AG10803 (cell line): ENCODE measurements around the gene CD99L2.

Experiments used
- DNase-seq: peaks from one replicate; pipeline ENCODE4 v3.0.0; 2010; ENCODE audit warnings: low read depth
- H3K4me3 ChIP-seq: 2 replicates; pipeline ENCODE4 v1.5.1; 2011; ENCODE audit warnings: mild to moderate bottlenecking, low read length, control low read depth
- TF ChIP-seq, protein P1 (sequence below): conservative IDR thresholded peaks from 2 replicates; pipeline ENCODE4 v1.5.1; 2011; ENCODE audit warnings: mild to moderate bottlenecking, low read length, control low read depth, inconsistent platforms

The CD99L2 gene

DNA sequence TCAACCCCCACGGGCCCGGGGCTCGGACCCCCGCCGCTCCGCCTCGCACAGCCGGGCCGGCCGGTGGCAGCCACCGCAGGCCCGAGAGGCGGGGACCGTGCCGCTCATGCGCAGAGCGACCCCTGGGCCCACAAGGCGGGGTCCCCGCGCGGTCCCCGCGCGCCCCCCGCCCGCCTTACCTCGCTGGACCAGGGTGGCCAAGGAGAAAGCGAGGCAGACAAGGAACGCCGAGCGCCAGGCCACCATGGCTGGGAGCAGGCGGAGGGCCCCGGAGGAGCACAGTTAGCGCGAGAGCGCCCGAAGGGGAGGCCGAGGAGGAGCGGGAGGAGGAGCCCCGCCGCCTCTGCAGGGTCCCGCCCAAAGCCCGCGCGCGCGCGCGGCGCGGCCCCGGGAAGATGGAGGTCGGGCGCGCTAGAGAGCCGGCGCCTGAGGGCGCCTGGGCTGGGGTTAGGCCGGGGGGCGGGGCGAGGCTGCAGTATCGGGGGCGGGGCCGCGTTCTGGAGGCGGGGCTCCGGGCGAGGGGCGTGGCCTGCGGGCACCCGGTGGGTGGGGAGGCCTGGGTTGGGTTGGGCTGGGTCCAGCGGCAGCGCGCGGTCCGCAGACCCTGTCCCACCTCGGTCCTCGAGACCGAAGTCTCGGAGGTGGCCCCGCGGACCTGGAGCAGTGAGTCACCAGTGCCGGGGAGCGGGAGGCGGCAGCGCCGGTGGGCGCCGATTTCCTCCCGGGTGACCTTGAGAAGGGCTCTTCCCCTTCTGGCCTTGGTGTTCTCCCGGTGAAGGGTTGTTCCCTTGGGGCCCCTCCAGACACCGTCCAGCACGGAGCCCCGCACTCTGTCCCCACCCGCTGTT lies at the start of gene CD99L2:
TSS of gene CD99L2 (minus strand) at position 326 of the 848 bp plus-strand sequence. CDS start at position 246, 80 bp downstream.
- TF ChIP-seq, protein P1, sequence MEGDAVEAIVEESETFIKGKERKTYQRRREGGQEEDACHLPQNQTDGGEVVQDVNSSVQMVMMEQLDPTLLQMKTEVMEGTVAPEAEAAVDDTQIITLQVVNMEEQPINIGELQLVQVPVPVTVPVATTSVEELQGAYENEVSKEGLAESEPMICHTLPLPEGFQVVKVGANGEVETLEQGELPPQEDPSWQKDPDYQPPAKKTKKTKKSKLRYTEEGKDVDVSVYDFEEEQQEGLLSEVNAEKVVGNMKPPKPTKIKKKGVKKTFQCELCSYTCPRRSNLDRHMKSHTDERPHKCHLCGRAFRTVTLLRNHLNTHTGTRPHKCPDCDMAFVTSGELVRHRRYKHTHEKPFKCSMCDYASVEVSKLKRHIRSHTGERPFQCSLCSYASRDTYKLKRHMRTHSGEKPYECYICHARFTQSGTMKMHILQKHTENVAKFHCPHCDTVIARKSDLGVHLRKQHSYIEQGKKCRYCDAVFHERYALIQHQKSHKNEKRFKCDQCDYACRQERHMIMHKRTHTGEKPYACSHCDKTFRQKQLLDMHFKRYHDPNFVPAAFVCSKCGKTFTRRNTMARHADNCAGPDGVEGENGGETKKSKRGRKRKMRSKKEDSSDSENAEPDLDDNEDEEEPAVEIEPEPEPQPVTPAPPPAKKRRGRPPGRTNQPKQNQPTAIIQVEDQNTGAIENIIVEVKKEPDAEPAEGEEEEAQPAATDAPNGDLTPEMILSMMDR, result no peak
- DNase-seq, result peak; percentile 84
- peak within 1 kb of the TSS; percentile 70 for H3K4me3 ChIP-seq

DNA sequence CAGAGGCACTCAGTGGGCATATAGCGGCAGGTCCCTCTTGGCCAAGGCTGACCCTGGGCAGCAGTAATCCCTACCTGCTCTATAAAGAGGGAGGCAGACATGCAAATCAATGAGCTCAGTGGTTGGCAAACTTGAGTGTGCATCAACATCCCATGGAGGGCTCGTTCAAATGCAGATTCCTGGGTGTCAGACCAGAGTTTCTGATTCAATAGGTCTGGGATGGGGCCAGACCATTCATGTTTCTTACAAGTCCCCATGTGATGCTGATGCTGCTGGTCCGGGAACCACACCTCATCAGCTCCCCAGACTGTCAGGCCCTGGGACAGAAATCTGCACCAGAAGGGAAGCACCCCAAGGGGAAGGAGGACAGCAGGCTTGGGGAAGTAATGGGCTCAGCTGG lies 45.8 kb upstream of the CD99L2 start:
- H3K4me3 ChIP-seq, result no peak overlapping the region
- TF ChIP-seq, protein P1, result no peak
- DNase-seq, result no peak

DNA sequence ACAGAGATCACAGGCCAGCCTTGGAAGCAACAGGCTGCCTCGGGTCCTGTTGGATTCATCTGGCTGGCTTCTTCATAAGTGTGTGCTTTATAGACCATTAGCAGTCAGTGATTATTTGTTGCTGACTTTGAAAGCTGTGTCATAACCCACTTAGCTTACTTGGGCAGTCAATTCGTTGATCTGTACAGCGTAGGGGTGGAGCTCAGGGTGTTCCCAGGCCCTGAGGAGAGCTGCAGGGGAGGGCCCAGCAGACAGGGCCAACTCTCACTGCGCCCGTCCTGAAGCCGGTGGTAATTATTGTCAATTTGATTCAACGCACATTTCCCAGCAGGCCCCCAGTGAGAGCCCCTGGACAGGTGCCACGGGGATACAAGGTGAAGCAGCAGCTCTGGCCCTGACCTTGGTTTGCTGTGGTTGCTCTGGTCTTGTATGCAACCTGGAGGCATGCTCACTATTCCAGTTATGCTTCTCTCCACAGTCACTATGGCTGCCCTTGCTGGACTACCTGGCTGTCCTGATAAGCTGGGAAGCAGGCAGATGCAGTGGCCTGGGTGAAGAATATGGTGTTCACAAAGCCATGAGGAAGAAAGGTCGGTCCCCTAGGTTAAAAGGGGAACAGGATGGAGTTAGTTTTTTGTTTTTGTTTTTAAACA lies 44.6 kb upstream of the CD99L2 start:
- TF ChIP-seq, protein P1, result no peak

DNA sequence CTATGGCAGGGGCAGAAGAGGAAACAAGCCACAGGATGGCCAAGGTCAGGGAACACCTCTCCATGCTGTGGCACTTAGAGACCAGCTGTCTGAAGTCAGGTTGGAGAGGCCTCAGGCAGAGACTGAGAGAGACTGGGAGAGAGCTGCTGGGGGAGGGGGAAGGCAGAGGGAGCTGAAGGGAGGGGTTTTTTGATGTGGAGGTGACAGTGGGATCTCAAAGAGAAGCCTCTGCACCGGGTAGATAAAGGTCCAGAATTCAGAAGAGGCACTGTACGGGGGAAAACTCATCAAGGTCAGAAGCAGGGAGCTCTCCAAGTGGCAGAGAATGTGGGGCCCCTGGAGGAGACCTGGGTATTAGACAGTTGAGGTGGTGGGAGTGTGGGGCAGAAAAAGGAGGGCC lies 43.1 kb upstream of the CD99L2 start:
- no peak for DNase-seq
- H3K4me3 ChIP-seq, result no peak overlapping the region
- TF ChIP-seq, protein P1, result no peak

More for the DNA sequence above, 44.6 kb upstream of the CD99L2 start:
- H3K4me3 ChIP-seq, result no peak overlapping the region
- no peak for DNase-seq

- H3K4me3 ChIP-seq, result no peak overlapping the region
- no peak for DNase-seq
Observed at GRCh38 chrX:150940844-150941495, 42.5 kb upstream of the CD99L2 start.

DNA sequence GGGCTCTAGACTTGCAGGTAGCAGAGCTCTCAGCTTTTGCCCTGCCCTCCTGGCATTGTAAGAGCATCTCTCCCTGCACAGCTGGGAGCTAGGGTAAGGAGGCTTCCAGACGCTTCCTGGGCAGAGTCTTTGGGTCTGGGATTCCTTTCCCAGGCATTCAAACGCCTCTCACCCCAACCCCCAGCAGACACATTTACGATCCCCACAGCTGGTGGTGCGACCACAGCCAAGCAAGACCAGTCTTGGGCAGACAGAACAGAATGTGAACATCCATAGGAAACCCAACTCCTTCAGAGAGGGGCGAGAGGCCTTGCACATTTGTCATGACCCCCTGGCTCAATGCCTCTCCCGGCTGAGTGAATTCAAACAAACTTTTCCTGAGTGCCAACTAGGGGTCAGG lies 38.1 kb upstream of the CD99L2 start:
- DNase-seq, result peak; percentile 86
- no peak overlapping the region for H3K4me3 ChIP-seq
- TF ChIP-seq, protein P1, result no peak

More at GRCh38 chrX:150940844-150941495, 42.5 kb upstream of the CD99L2 start:
- TF ChIP-seq, protein P1, result no peak
